Epithelial cell of prostate (primary cell): ENCODE results near the gene RBM10.

Experiments used
- DNase-seq: peaks from one replicate; pipeline ENCODE4 v3.0.0-alpha.2; 2011; ENCODE audit warnings: low read depth, low spot score
- H3K27ac ChIP-seq: fragments of 450-650 bp; 2 replicates; pipeline ENCODE4 v1.5.1; 2017; ENCODE audit warnings: mild to moderate bottlenecking

The RBM10 gene

DNA sequence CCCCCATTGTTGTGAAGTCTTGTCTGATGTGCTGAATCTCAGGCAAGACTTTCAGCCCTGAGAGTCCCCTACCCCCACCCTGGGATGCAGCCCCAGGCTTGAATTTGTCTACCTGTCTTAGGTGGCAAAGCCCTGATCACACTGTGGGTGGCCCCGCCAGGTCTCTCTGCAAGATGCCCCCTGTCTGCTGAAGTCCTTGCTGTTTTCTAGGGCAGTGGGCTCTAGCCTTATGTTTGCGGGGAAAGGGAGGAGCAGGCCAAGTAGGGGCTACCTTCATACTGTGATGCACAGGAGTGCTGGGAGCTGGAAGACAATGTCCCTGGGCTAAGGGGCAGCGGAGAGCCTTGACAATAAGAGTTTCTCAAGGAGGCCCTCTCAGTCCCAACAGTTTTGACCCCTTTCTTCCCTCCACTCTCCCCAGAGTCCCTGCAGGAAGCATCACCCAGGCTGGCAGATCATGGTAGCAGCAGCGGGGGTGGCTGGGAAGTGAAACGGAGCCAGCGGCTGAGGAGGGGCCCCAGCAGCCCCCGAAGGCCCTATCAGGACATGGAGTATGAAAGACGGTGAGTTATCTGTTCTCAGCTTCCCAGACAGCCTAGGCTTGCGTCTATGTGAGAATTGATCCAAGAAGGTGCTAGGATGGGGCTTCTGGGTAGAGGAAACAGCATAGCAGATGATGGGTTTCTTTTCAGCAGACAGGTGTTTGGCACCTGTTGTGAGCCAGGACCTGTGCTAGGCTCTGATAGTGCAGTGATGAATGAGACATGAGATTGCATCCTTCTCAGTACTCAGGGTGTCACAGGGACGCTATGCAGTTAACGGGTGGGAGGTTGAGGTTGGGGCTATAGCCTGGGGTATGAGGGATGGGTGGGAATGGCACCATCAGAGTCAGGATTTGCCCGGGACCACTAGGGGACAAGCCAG lies 2.2 kb downstream of the RBM10 start:
- no peak for DNase-seq
- H3K27ac ChIP-seq = peak overlapping the region; percentile 81

GRCh38 chrX:47148946-47149345 lies 3.9 kb downstream of the RBM10 start:
- no peak for DNase-seq

GRCh38 chrX:47151435-47151834 lies 6.4 kb downstream of the RBM10 start:
- DNase-seq = no peak
- H3K27ac ChIP-seq = no peak overlapping the region

More at GRCh38 chrX:47148946-47149345, 3.9 kb downstream of the RBM10 start:
- peak overlapping the region; percentile 36 for H3K27ac ChIP-seq

DNA sequence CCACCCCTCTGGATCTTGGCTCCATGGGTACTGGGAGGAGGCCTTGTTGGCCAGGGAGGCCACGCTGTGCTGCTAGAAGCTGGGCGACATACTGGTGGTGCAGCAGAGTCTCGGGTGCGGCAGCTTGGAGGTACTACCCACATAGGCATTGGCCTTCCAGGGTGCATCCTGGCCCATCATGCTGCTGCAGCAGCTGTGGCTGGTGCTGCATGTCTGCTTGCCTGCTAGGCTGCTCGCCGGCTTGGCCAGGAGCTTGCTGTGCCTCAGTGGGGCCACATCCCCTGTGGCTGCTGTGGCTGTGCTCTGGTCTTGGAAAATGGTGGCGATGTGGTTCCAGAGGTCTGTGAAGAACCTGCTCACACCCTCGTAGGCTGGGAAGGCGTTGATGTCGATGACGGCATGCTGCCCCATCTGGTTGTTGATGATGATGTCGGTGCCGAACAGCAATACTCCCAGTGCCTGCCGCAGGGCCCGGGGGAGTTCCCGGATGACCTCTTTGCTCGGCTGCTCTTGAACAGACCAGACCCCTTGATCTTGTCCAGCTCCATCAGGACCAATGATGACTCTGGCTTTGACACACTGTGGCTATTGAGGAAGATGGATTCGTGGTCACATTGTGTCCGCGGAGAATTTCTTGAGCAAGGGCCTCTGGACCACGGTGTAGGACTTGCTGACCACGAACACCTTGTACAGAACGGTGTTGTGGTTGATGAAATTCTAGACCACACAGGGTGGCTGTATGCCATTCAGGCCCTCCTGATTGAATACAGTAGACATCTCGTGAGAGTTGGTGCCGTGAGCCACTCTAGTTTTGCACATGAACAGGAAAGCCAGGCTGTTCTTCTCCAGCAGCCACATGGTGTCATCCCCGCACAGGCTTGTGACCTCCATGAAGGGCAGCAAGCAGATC lies 11.8 kb downstream of the RBM10 start:
- H3K27ac ChIP-seq = no peak overlapping the region
- no peak for DNase-seq

DNA sequence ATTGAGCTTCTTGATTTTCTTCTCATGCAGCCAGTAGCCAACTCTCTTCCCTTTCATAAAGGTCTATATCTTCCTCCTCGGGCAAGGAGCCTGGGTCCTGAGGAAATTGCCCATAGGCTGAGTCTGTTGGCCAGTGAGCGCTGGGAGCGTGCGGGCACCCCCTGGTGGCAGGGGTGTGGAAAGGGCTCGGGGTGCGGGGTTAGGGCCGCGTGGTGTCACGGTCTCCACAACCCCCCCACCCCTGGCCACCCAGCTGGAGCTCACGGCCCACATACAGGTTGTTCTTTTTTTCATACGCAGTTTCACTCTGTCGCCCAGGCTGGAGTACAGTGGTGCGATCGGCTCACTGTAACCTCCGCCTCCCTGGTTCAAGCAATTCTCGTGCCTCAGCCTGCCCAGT lies 13.1 kb downstream of the RBM10 start:
- H3K27ac ChIP-seq = no peak overlapping the region
- DNase-seq = no peak

- DNase-seq = no peak
- H3K27ac ChIP-seq = no peak overlapping the region
These were observed 13.8 kb downstream of the RBM10 start for GRCh38 chrX:47158781-47159180.

DNA sequence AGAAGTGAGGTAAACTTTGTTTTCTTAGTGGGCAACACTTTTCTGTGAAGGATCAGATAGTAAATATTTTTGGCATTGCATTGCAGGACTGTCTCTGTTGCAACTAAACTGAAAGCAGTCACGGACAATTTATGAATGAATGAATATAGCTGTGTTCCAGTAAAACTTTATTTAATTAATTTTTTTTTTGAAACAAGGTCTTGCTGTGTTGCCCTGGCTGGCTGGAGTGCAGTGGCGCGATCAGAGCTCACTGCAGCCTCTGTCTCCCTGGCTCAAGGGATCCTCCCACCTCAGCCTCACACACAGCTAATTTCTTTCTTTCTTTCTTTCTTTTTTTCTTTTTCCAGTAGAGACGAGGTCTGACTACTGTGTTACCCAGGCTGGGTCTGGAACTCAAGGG lies 15.8 kb downstream of the RBM10 start:
- no peak for DNase-seq
- H3K27ac ChIP-seq = no peak overlapping the region

DNA sequence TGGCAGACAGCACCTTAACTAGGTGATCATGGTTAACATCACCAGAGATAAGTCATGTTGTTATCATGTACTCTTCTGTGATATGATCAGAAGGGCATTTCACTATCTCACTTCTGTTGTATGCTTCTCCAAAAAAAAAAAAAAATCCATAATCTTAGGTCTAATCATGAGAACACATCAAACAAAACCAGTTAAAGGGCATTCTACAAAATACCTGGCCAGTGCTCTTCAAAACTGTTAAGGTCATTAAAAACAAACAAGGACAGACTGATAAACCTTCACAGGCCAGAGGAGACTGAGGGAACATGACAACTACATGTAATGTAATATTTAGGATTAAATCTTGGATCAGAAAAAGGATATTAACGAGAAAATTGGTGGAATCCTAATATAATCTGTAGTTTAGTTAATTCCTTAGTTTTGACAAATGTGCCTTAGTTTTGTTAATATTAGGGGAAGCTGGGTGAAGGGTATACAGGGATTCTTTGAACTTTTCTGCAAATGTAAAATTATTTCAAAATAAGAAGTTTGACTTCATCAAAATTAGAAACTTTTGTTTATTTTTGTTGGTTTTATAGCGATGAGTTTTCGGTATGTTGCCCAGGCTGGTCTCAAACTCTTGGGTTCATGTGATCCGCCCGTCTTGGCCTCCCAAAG lies 18.0 kb downstream of the RBM10 start:
- DNase-seq = no peak
- H3K27ac ChIP-seq = no peak overlapping the region

- H3K27ac ChIP-seq = no peak overlapping the region
- no peak for DNase-seq
These were observed 19.4 kb downstream of the RBM10 start for GRCh38 chrX:47164420-47164819.

DNA sequence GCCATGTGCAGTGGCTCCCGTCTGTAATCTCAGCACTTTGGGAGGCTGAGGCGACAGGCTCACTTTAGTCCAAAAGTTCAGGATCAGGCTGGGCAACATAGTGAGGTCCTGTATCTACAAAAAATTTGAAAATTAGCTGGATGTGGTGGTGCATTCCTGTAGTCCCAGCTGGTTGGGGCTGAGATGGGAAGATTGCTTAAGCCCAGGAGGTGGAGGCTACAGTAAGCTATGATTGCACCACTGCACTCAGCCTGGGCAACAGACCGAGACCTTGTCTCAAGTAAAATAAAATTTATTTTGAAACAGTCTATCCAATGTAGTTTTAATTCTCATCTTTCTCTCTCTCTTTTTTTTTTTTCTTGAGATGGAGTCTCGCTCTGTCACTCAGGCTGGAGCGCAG lies 21.1 kb downstream of the RBM10 start:
- no peak overlapping the region for H3K27ac ChIP-seq
- DNase-seq = no peak

DNA sequence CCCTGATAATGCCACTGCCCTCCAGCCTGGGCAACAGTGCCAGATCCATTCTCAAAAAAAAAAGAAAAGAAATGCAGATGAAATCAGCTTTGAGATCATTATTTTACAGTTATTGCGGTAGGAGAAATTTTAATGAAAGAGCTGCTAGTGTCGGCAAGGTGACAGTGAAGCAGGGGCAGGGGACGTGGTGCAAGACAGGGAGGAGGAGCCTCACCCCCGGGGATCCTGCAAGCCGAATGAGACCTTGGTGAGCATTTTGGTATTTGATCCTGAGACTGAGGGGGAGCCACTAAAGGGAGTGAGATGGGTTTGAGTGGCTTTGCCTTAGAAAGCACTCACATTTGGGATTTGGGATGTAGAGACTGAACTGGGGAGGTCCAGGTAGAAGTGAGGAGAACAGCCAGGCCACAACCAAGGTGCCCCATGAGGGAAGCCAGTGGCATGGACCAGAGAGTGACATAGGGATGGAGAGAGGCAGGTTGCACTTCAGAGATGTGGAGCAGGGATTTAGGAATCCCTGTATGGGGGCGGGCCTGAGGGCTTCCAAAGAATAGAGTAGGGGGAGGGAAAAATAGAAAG lies 23.6 kb downstream of the RBM10 start:
- no peak for DNase-seq
- H3K27ac ChIP-seq = no peak overlapping the region

DNA sequence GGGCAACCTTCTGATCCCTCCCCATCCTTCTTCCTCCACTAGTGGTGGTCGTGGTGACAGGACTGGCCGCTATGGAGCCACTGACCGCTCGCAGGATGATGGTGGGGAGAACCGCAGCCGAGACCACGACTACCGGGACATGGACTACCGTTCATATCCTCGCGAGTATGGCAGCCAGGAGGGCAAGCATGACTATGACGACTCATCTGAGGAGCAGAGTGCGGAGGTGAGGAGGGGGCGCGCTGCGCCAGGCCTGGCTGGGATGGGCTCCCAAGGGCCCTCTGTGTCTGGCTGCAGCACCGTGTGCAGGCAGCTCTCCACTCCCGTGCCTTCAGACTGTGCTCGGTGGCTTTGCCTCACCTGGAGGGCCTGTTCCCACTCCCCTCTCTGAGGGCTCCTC lies 24.3 kb downstream of the RBM10 start:
- no peak for DNase-seq
- no peak overlapping the region for H3K27ac ChIP-seq

DNA sequence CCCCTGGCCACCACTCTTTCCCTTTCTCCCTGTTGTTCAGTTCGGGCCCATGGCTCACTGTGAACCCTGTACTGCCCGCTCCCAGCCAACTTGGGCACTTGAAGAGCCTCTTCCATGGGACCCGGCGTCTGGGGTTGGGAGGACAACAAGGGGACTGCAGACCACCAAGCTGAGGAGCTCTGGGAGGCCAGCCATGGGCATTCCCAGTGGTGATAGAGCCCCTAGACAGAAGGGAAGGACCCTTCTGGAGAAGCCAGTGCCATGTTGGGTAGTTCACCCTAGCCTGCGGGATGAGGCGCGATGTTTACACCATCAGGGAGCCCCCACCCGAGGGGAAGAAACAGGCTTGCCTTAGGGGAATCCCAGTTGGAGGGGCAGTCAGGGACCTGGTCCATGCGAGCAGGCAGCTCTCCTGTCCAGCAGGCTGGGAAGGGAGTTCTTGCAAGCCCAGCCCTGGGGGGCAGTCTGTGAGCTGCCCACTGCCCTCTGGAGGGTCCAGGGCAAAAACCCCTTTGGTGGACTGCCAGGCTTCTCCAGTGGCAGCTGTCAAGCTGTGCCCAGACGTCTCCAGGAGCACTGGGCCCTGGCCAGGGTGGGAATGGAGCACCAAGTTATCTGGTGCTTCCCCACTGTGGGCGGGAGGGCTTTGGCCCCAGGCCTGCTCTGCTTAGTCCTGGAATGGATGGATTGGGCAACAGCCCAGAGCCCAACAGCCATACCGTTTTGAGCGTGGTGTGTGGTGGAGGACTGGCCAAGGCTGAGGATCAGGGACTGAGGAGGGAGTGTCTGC lies 24.9 kb downstream of the RBM10 start:
- DNase-seq = no peak
- H3K27ac ChIP-seq = no peak overlapping the region

DNA sequence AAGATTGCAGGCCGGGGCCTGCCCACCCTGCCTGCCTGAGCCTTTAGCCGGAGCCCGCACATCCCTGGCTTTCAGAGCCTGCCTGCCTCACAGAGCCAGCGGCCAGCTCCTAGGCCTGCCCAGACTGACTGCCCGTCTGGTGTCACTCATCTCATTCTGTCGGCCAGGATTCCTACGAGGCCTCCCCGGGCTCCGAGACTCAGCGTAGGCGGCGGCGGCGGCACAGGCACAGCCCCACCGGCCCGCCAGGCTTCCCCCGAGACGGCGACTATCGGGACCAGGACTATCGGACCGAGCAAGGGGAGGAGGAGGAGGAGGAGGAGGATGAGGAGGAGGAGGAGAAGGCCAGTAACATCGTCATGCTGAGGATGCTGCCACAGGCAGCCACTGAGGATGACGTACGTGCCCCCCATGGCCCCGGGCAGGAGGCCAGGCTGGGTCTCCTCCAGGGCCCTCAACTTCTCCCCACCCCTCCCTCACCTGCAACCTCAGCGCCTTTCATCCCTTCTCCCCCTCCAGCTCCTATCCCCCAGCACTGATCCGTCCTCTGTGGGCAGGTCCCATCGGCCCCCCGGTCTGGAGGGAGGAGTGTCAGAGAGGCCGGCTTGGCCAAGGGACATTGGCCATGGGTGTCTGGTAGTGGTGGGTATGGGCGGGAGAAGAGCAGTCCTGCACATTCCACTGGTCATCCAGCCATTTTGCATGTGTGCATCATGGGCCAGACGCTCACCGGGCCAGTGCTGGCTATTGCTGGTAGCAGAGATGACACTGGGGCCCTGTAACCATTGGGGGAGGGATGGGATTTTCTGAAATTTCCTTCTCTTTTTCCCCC lies 26.1 kb downstream of the RBM10 start:
- no peak overlapping the region for H3K27ac ChIP-seq
- DNase-seq = no peak

DNA sequence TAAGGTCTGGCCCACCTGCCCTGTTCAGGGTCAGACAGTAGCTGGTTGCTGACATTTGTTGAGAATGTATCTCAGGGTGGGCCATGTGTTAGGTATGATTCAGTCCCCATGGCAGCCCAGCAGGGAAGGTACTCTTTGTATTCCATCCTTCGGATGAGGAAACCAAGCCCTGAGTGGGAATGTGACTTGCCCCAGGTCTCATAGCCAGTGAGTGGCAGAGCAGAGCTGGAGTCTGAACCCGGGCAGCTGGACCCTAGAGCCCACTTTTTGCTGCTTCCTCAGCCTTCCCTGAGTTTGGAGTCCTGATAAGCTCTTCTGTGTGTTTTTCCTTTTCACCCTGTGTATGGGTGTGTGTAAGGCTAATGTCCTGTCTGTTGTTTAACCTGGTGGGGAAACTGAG lies 27.0 kb downstream of the RBM10 start:
- no peak for DNase-seq
- no peak overlapping the region for H3K27ac ChIP-seq

DNA sequence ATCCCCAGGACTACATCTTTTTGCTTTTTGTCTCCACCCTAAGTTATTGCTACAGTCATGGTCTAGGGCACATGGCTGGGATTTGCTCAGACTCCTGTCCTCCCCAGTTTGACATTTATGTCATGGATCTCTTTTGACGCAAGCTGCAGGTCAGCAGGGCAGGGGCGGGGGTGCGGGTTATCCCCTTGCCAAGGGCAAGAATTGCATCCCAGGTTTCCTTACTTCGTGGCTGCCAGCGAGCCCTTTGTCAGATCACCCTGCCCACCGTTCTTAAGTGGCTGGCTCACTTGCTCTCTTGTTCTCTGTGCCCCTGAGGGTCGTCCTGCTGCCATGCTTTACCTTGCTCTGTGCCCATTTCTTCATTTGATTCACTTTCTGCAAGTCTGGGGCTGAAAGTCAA lies 27.5 kb downstream of the RBM10 start:
- no peak for DNase-seq
- no peak overlapping the region for H3K27ac ChIP-seq

DNA sequence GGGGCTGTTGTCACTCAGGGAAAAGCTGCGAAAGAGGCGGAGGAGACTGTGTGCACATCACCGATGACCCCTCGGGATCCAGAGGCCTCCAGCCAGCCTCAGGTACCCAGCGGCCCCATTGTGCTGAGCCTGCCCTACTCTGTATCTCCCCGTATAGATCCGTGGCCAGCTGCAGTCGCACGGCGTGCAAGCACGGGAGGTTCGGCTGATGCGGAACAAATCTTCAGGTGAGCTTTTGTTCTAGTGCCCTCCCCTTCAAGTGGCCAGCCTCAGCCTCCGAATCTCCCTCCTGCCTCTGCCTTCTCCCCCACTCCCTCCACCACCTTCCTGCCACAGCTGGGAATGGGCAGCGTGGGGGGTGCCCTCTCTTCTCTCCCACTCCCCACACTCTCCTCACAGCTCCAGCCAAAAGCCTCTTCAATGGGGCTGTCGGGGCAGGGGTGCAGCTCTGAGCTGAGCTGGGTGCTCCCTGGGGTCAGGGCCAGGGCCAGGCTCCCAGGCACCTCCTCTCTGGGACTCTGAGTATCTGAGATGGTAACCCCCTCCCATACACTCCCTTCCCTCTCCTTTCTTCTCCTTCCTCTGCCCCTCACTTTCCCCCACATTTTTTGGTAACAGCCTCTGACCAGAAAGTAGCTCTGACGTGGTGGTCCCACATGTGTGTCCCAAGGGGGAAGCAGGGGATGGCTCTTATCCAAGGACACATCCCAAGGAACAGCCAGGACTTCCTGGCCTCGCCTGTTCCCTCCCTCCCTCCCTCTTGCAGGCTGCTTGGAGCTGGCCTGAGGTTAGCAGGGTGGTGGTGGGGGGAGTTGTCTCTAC lies 28.2 kb downstream of the RBM10 start:
- DNase-seq = no peak
- H3K27ac ChIP-seq = no peak overlapping the region

GRCh38 chrX:47174376-47174775 lies 29.4 kb downstream of the RBM10 start:
- DNase-seq = no peak
- no peak overlapping the region for H3K27ac ChIP-seq
